Loucy (cell line): ENCODE data around the gene COL6A1.

ENCODE experiments used
- EZH2phosphoT487 ChIP-seq: fragments of 200-600 bp; IDR thresholded peaks from 2 replicates; pipeline ENCODE4 v1.6.1; 2018; ENCODE audit warnings: antibody characterized with exemption, mild to moderate bottlenecking, moderate library complexity, borderline replicate concordance
- TF ChIP-seq, protein P1 (sequence below): fragments of 200-600 bp; sonication (generic); conservative IDR thresholded peaks from 2 replicates; pipeline ENCODE4 v1.5.1; 2014; ENCODE audit warnings: mild to moderate bottlenecking, antibody characterized with exemption, low read length

GRCh38 chr21:45934085-45934484, 47.5 kb upstream of the COL6A1 start:
- TF ChIP-seq, protein P1, sequence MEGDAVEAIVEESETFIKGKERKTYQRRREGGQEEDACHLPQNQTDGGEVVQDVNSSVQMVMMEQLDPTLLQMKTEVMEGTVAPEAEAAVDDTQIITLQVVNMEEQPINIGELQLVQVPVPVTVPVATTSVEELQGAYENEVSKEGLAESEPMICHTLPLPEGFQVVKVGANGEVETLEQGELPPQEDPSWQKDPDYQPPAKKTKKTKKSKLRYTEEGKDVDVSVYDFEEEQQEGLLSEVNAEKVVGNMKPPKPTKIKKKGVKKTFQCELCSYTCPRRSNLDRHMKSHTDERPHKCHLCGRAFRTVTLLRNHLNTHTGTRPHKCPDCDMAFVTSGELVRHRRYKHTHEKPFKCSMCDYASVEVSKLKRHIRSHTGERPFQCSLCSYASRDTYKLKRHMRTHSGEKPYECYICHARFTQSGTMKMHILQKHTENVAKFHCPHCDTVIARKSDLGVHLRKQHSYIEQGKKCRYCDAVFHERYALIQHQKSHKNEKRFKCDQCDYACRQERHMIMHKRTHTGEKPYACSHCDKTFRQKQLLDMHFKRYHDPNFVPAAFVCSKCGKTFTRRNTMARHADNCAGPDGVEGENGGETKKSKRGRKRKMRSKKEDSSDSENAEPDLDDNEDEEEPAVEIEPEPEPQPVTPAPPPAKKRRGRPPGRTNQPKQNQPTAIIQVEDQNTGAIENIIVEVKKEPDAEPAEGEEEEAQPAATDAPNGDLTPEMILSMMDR = no peak
- no peak for TF ChIP-seq EZH2phosphoT487
